ENCODE data around the gene POLR2F. TPM values are rescaled to one million over a fixed set of nuclear protein-coding genes. Genes with fewer than 3 reads are reported as not detected.
A peak's percentile ranks its signal among the peaks of the same experiment; 100 is the strongest.

POLR2F gene
- total RNA-seq, 2 donors from 2014 or later = 43.8 to 119 TPM

DNA sequence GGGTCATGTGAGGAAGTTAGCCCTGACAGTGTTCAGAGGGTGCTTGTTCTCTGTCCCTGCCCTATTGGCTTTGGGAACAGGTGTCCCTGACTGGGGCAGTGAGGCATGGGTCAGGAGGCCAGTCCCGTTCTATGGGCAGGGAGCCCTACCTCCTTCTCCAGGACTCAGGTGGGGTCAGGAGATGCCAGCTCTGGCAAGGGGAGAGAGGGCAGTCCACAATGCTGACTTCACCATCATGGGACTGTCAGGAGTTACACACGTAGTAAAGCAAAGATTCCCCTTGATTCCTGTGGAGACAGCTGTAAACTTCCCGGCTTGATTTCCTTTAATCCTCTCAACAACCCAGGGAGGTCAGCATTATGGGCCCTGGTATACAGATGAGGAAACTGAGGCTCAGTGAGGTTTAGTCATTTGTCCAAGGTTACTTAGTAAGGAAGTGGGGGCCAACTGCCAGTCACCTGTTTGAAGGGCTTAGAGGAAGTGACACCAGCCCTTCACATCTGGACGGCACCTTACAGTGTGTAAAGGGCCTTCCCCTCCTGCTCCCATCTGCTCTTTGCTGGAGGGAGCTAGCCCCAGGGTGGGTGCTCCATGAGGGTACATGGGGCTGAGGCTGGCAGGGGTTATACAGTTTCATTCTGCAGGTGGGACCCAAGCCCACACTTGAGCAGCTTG, 35.5 kb upstream of the POLR2F start:
- WGBS, 2 donors = 72 to 81% methylated on average over 4 of the region's 4 CpGs
- H3K4me1 ChIP-seq = peaks cover 5% of the 10 kb centered on the region
- no peaks in the 10 kb centered on the region for H3K27me3 ChIP-seq
- no peaks in the 10 kb centered on the region for H3K9me3 ChIP-seq
- TF ChIP-seq CTCF (IDR thresholded peaks at IDR 0.05) = no peak
- no peak for TF ChIP-seq POLR2A (IDR thresholded peaks at IDR 0.05)
- intact Hi-C loops (cut with DNase I) = no loop called here
- H3K36me3 ChIP-seq (replicated peaks in 1 of 2; ENCODE audit: insufficient read depth in 1 of 2, low read depth in 2 of 2) = peaks cover 0 to 17% of the 10 kb centered on the region in 2 donors
- H3K27ac ChIP-seq = peak overlapping the region in 1 of 4 donors; percentile 21
- ATAC-seq = no peak
- no peak overlapping the region for H3K4me3 ChIP-seq
- no peak for DNase-seq

DNA sequence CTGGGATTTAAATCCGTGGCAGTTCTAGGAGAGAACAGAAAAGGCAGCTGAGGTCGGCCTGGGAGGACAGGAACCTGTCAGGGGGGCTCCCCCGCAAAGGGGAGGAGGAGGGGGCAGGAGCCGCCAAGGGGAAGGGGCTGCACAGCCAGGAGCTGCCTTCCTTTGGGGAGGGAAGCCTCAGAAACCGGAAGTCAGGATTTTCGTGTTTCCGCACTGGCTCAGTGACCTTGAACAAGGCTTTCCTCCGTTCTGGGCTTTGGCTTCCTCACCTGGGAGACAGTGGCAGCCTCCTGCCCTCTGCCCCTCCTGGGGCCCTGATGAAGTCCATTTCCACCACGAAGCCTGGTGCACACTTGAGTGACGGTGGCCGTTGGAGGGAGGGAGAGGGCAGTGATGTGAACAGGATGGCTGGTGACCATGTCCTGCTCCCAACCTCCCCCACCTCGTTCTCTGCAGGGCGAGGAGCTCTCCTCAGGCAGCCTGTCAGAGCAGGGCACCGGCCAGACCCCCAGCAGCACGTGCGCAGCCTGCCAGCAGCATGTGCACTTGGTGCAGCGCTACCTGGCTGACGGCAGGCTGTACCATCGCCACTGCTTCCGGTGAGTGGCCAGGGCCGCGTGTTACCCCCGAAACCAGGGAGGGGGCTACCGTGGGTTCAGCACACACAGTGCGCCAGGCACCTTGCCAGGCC, 34.8 kb upstream of the POLR2F start:
- intact Hi-C loops (cut with DNase I) = no loop called here
- Histone ChIP-seq H3K36me3 (replicated peaks in 1 of 2; ENCODE audit: insufficient read depth in 1 of 2, low read depth in 2 of 2) (peaks cover 0 to 17% of the 10 kb centered on the region in 2 donors), H3K27me3 (no peaks in the 10 kb centered on the region), H3K27ac (peak overlapping the region in 1 of 4 donors; percentile 21), H3K4me1 (peaks cover 9% of the 10 kb centered on the region), H3K4me3 (no peak overlapping the region), H3K9me3 (no peaks in the 10 kb centered on the region)
- ATAC-seq (no peak), DNase-seq (no peak)
- TF ChIP-seq POLR2A (IDR thresholded peaks at IDR 0.05) (no peak), CTCF (IDR thresholded peaks at IDR 0.05) (no peak)
- 50 to 70% methylated on average over 9 to 19 of the region's 25 CpGs for WGBS, 2 donors

- intact Hi-C loops (cut with DNase I) = no loop called here
- H3K36me3 ChIP-seq (replicated peaks in 1 of 2; ENCODE audit: insufficient read depth in 1 of 2, low read depth in 2 of 2) = peaks cover 0 to 17% of the 10 kb centered on the region in 2 donors
- no peak overlapping the region for H3K27ac ChIP-seq
- H3K9me3 ChIP-seq = no peaks in the 10 kb centered on the region
- no peaks in the 10 kb centered on the region for H3K27me3 ChIP-seq
- 69 to 88% methylated on average over 5 of the region's 5 CpGs for WGBS, 2 donors
- no peak for DNase-seq
- TF ChIP-seq CTCF (IDR thresholded peaks at IDR 0.05) (no peak), POLR2A (IDR thresholded peaks at IDR 0.05) (no peak)
- no peak for ATAC-seq
- H3K4me3 ChIP-seq = no peak overlapping the region
- peaks cover 23% of the 10 kb centered on the region for H3K4me1 ChIP-seq
Measured at GRCh38 chr22:37920126-37920525, 33.4 kb upstream of the POLR2F start.

GRCh38 chr22:37922191-37922590, 31.3 kb upstream of the POLR2F start:
- Histone ChIP-seq H3K27ac (no peak overlapping the region), H3K4me3 (no peak overlapping the region), H3K27me3 (no peaks in the 10 kb centered on the region), H3K9me3 (no peaks in the 10 kb centered on the region), H3K36me3 (replicated peaks in 1 of 2; ENCODE audit: insufficient read depth in 1 of 2, low read depth in 2 of 2) (peaks cover 0 to 23% of the 10 kb centered on the region in 2 donors), H3K4me1 (peaks cover 41% of the 10 kb centered on the region)
- DNase-seq = no peak
- TF ChIP-seq CTCF (IDR thresholded peaks at IDR 0.05) = no peak
- no peak for TF ChIP-seq POLR2A (IDR thresholded peaks at IDR 0.05)
- intact Hi-C loops (cut with DNase I) = no loop called here
- WGBS, 2 donors = 91 to 96% methylated on average over 10 to 11 of the region's 11 CpGs
- no peak for ATAC-seq

All from body of pancreas (tissue), 4 donors.